ENCODE results near the gene DUOXA1. TPM values are rescaled to one million over a fixed set of nuclear protein-coding genes. Genes with fewer than 3 reads are reported as not detected.
A peak's percentile ranks its signal among the peaks of the same experiment; 100 is the strongest.

The DUOXA1 gene
- total RNA-seq, 1 donor from 2014 or later: 4.2 TPM

GRCh38 chr15:45114076-45114750, 15.5 kb downstream of the DUOXA1 start, which contains the start of the genes DUOX2 and DUOXA2:
DUOX2 (minus strand) TSS chr15:45114172; CDS start chr15:45113411, 761 bp downstream.
DUOXA2 (plus strand) TSS chr15:45114326; CDS start chr15:45114606, 280 bp downstream.
- no peaks in the 10 kb centered on the region for H3K9me3 ChIP-seq
- H3K27ac ChIP-seq: no peak within 1 kb of the TSS
- intact Hi-C loops (cut with DNase I): no loop called here
- no peaks in the 10 kb centered on the region for H3K36me3 ChIP-seq
- no peak for DNase-seq (ENCODE audit: low spot score in 2 of 2)
- peak within 1 kb of the TSS; percentile 36 to 45 for H3K4me3 ChIP-seq
- H3K27me3 ChIP-seq: peaks cover 14% of the 10 kb centered on the region
- peaks cover 7 to 18% of the 10 kb centered on the region in 2 donors for H3K4me1 ChIP-seq
- no peak for TF ChIP-seq CTCF (IDR thresholded peaks at IDR 0.05)

DNA sequence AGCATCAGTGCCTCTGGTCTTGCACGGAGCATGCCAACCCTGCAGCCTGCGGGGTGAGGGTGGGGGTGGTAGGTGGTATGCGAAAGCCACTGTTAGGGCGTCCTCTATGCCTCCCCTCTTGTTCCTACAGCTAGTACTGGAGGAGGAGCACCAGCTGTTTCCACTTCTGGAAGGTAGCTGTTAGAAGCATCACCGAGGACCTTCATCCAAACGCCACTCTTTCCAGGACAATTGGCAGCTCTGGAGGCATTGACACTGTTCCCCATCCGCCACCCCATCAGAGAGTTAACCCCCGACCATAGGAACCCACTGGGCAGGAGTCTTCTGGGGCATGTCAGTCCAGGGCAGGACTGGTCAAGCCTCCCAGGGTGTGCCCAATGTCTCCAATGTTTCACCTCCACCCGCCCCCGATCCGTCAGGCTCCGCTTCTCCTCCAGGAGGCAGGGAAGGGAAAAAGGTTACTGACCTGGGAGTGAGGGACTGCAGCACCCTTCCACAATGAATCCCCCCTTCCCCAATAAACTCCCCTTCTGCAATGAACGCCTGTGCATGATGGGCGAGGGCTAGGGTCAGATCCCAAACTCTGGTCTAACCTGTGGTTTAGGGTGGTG, 16.2 kb downstream of the DUOXA1 start:
- Histone ChIP-seq H3K27me3 (peaks cover 14% of the 10 kb centered on the region), H3K9me3 (no peaks in the 10 kb centered on the region), H3K36me3 (no peaks in the 10 kb centered on the region), H3K4me3 (peak overlapping the region; percentile 36 to 45), H3K27ac (no peak overlapping the region), H3K4me1 (peaks cover 7 to 18% of the 10 kb centered on the region in 2 donors)
- no peak for DNase-seq (ENCODE audit: low spot score in 2 of 2)
- no peak for TF ChIP-seq CTCF (IDR thresholded peaks at IDR 0.05)
- intact Hi-C loops (cut with DNase I): no loop called here

DNA sequence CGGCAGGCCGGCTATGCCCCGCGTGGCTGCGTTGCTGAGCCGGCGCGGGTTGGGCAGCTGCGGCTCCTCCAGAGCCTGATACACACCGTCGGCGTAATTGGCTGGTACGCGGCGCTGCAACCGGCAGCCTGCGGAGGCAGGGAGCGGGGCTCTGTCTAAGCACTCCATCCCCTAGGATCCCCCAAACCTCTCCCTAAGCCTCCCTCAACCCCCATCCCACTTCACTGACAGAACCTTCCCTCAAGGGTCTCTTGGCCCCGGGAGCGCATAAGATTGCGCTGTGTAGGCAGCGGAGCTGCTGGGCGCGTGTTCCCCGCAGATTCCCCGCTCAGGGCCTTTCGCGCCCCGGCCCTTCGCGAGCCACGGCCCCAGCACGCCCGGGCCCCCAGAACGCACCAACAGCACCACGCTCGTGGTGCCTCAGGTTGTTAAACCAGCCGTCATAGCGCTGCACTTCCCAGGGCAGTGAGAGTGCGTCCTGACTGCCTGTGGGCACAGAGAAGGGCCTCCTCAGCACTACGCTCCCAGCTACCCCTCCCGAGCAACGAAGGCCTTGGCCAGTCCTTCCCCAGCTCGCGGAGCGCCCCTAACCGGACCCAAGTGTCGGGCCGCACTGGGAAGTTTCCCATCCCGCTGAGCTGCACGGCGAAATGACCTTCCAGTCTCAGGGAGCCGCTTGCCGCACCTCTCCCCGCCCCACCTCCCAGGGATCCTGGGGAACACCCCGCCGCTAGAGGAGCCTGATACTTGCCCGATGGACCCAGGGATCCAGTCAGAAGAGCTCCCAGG, 16.9 kb downstream of the DUOXA1 start:
- intact Hi-C loops (cut with DNase I): no loop called here
- no peak for DNase-seq (ENCODE audit: low spot score in 2 of 2)
- H3K4me3 ChIP-seq: peak overlapping the region; percentile 36 to 45
- TF ChIP-seq CTCF (IDR thresholded peaks at IDR 0.05): no peak
- no peaks in the 10 kb centered on the region for H3K36me3 ChIP-seq
- peaks cover 14% of the 10 kb centered on the region for H3K27me3 ChIP-seq
- H3K27ac ChIP-seq: no peak overlapping the region
- no peaks in the 10 kb centered on the region for H3K9me3 ChIP-seq
- peaks cover 7 to 18% of the 10 kb centered on the region in 2 donors for H3K4me1 ChIP-seq

DNA sequence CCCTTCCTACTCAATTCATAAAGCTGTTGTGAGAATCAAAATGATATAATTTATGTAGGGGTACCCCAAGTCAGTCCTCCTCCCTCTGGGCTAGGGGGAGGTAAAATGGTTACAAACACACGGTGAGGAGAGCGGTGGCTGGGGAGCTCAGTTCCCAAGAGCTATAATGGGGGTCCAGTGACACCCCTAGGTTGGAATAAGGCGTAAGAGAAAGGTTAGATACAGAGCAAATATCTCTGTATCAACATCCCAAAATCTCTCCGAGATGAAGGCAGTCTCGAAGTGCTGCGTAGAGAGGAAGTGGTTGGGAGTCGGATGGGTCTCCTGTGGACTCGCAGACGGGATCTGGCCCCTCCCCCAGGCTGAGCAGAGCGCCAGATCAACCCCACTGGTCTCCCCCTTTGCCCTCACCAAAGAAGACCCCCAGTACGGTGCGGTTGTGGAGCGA, 17.5 kb downstream of the DUOXA1 start:
- Histone ChIP-seq H3K27ac (no peak overlapping the region), H3K4me3 (peak overlapping the region; percentile 36 to 45), H3K27me3 (peaks cover 10% of the 10 kb centered on the region), H3K9me3 (no peaks in the 10 kb centered on the region), H3K36me3 (no peaks in the 10 kb centered on the region), H3K4me1 (peaks cover 7 to 14% of the 10 kb centered on the region in 2 donors)
- no peak for DNase-seq (ENCODE audit: low spot score in 2 of 2)
- intact Hi-C loops (cut with DNase I): no loop called here
- no peak for TF ChIP-seq CTCF (IDR thresholded peaks at IDR 0.05)

GRCh38 chr15:45111390-45112142, 18.1 kb downstream of the DUOXA1 start:
- Histone ChIP-seq H3K27me3 (peaks cover 6% of the 10 kb centered on the region), H3K4me3 (no peak overlapping the region)
- intact Hi-C loops (cut with DNase I): no loop called here

More at GRCh38 chr15:45111390-45112142, 18.1 kb downstream of the DUOXA1 start:
- Histone ChIP-seq H3K9me3 (no peaks in the 10 kb centered on the region), H3K27ac (no peak overlapping the region), H3K4me1 (peaks cover under 1 to 10% of the 10 kb centered on the region in 2 donors), H3K36me3 (no peaks in the 10 kb centered on the region)
- no peak for TF ChIP-seq CTCF (IDR thresholded peaks at IDR 0.05)
- no peak for DNase-seq (ENCODE audit: low spot score in 2 of 2)

All from ascending aorta (tissue), 2 donors.